PC-3 (cell line): Measurements from ENCODE around the gene THOC3.
"Not testable (repeated sequence)": the region's sequence is repeated elsewhere in the genome, so short reads cannot be mapped to it uniquely, and the experiment has no call there.

Source experiments
- CTCF ChIP-seq: fragments of 300-600 bp; sonication (generic); conservative IDR thresholded peaks from 2 replicates; pipeline ENCODE4 v1.5.1; 2017; ENCODE audit warnings: antibody characterized with exemption, low read depth, mild to moderate bottlenecking, low read length
- EZH2 ChIP-seq: fragments of 300-600 bp; sonication (generic); IDR thresholded peaks from one replicate; pipeline ENCODE4 v1.6.1; 2017; ENCODE audit warnings: antibody characterized with exemption, mild to moderate bottlenecking, low read length; ENCODE audit not compliant: unreplicated experiment
- EZH2phosphoT487 ChIP-seq: fragments of 300-600 bp; sonication (generic); IDR thresholded peaks from 2 replicates; pipeline ENCODE4 v1.6.1; 2018; ENCODE audit warnings: mild to moderate bottlenecking, antibody characterized with exemption, low read length, borderline replicate concordance

GRCh38 chr5:176010202-176010601 is 42.1 kb upstream of the THOC3 start:
- not testable (repeated sequence) for TF ChIP-seq CTCF, EZH2, EZH2phosphoT487
